DMS153 (cell line): Measurements from ENCODE around the gene CTTNBP2.
A peak's percentile ranks its signal among the peaks of the same experiment; 100 is the strongest.

Source experiments
- DNase-seq: peaks from one replicate; lab custom pipeline; 2025; lab: John Stamatoyannopoulos, UW

CTTNBP2 gene

DNA sequence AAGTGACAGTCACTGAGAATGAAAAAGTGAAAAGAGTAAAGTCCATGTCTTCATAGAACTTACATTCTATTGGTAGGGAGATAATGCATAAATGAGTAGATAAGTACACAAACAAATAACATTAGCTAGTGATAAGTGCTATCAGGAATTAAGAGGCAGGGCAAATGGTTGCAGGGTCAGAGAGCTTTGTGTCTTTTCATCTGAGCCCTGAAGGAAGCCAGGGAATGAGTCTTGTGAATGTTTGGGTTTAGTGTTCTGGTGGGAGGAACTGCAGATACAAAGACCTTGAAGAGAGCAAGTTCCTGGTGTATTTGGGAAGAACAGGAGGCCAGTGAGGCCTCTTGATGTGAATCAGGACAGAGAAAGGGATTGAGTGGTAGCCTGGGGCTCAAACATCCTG, 183.8 kb downstream of the CTTNBP2 start:
- DNase-seq, result no peak

DNA sequence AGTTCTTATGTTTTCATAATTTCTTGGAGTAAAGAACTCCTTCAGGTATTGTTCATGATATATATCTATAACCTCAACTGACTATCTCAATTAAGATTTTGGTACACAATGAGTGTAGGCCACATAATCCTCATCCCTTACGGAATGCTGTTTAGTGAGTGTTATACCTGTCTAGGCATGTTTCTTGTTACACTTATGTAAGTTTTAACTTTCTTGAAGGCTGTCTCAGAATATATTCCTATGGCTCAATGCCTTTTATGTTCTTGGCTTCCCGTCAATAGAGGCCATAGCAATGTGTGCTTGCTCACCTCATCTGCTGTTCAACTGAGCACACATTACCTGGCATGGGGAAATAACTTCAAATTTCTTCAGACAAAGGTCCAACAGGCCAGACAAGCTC, 185.1 kb downstream of the CTTNBP2 start:
- DNase-seq, result no peak

DNA sequence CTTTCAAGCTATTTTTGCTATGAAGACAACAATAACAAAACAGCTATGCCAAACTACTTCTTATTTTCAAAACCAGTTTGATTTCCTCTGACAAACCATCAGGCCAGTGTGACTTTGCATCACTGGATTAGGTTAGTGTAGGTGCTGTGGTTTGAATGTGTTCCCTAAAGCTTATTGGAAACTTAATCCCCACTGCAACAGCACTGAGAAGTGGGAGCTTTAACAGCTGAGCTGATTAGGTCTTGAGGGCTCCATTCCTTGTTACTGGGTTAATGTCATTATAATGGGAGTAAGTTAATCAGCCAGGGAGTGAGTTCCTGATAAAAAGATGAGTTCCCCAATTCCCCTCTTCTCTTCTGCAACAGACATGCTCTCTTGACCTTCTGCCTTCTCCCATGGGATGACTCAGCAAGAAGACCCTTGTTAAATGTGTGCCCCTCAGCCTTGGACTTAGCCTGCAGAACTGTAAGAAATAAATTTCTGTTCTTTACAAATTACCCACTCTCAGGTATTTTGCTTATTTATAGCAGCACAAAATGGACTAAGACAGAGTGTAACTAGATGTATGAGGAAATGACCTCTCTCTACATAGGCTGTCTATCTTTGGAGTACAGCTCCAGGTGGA, 186.8 kb downstream of the CTTNBP2 start:
- DNase-seq, result no peak

DNA sequence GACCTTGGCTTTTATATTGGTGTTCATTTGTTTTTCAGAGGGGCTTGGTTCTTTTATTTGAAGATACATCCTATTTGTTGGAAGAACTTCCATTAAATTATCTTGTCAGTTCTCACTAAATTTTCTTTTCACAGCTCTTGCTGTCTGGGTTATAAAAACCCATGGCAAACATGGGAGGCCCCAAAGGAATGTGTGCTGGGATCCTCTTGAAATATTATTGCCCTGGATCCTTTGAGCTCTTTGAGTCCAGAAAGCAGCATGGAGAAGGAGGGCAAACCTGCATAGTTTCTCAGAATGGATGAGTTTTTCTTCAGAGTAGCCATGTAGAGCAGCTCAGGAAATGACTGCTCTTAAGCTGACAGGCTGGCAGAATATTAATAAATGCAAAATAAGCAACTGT, 187.4 kb downstream of the CTTNBP2 start:
- no peak for DNase-seq

DNA sequence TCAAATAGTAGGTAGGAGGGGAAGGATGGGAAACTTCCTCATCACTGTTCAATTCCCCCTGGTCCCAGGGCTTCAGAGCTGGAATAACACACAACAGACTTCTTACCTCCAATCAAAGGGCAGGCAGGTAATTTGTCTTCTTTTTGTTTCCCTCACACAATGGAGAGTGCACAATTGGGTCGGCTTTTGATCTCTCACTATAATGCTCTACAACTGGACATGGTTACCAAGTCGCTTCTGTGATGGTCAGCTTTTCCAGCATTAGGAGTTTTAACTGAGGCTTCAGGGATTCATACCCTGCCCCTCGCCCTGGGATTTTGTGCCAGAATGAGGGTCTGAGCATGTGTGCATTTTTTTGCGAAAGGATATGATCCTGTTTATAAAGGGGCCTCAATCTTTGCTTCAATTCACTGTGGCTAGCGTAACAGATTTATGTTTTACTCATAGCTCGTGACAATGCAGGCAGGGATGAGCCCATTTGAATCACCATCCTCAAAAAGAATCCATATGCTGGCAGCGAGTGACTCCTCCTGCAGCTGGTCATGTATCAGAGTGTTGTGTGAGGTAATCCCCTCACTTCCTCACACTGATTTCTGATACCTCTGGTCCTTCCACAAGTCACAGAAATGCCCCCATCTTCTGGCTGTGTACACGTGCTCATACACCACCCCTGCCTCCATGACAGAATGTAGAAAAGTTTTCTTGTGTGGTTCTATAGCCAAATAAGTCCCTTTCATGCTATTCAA, 189.6 kb downstream of the CTTNBP2 start:
- no peak for DNase-seq

DNA sequence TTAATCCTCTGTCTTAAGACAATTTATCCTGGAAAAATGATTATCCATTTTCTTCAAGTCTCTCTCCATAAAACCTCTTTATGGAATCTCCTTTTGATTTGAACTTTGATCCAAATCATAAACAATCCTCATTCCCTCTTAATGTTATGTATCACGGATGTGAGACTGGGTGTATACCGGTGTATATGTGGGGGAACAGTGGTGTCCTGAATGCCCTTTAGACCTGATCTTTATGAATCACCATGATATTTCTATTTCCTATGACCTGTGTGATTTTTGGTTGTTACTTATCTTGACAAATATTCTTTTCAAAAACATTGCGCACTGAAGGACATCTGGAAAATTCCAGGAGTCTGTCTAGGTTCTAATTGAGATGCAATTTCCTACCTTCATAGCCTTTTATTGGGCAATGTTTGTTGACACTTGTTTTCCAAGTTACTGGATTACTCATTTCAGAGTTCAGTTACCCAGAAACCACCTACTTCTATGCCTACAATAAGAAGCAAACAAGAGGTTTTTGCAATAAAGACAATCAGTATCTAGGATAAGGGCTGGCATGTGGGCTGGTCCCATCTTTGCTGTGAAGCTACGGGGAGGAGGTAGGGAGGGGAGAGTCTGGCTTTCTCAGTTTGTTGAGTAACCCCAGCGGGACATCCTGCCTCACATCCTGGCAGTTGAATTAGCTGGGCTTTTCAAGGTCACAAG, 190.4 kb downstream of the CTTNBP2 start:
- DNase-seq, result no peak

DNA sequence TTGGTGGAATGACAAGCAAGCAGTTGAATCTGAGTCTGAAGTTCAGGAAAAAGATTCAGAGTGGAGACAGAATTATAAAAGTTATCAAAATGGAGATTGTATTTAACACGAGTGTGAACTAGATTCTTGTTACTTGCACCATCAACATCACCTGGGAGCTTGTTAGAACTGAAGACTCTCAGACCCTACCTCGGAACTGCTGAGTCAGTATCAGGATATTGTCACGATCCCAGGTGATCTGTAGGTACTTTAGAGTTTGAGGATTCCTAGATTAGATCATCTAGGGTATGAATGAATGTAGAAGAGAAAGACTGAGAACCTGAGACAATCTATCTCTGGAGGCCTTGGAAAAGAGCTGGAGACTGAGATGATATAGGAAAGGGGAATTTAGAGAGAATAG, 194.1 kb downstream of the CTTNBP2 start:
- DNase-seq, result no peak

DNA sequence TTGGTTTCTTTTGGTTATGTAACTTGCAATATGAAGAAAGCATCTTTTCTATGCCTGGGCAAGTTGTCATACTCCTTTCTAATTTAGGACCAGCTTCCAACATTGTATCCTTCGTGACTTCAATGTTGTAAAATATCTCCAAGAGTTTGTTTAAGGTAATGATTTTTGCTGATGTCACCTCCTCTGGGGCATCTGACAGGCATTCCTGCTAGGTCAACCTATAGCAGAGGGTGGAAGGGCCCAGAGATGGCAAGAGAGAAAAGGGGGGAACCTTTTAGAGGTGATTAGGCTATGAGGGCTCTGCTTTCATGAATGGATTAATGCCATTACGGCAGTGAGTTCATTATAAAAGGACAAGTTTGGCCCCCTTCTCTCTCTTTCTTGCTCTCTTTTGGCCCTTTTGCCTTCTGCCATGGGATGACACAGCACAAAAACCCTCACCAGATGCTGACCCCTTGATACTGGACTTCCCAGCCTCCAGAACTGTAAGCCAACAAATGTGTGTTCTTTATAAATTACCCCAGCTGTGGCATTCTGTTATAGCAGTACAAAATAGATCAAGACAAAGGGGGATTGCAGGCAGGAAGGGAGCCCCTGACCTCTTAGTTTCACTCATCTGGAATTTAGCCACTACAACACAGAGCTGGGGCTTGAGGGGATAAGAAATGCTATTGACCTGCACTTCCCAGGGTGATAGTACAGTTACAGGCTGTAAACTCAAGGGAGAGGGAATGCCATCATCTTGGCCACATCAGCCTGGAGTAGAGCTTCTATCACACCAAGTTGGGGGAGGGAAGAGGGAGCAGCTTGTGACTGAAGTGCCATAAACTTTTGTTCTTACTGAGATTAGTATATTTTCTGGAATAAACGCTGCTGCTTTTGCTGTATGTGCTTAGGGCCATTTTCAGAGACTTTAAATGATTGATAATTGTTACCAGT, 197.5 kb downstream of the CTTNBP2 start:
- no peak for DNase-seq

DNA sequence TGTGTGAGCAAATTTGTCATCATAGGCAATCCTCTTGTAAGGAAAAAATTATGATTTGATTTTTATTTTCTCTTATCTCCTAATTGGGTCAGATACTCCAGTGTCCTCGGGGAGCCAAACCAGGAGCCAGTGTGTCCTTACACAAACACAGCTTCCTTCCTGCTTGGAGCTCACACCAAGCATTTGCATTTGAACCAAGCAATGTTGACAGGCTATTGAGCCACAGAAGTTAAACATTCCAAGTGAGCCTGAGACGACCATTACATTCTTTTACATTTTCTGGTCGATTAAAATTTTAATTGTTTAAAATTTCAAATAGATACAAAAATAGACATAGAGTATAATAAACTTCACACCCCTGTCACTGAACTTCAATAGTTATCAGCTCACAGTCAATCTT, 198.6 kb downstream of the CTTNBP2 start:
- DNase-seq, result no peak

DNA sequence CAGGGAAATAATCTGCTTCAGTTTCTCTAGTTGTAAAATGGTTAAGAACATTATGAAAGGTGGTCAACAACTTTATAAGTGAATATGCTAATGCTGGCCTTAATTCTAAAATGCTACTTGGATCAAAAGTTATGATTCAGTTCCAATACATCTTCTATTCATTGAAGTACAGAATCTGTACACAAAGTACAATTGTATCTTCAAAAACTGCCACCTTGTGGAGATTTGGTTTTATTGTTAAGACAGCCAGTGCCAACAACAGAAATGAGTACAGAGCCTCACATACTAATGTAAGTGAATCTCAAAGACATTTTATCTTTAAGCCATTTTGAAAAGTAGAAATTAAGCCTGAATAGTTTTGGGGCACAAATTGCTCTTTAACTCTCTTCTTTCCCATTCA, 199.4 kb downstream of the CTTNBP2 start:
- DNase-seq, result peak; percentile 67

DNA sequence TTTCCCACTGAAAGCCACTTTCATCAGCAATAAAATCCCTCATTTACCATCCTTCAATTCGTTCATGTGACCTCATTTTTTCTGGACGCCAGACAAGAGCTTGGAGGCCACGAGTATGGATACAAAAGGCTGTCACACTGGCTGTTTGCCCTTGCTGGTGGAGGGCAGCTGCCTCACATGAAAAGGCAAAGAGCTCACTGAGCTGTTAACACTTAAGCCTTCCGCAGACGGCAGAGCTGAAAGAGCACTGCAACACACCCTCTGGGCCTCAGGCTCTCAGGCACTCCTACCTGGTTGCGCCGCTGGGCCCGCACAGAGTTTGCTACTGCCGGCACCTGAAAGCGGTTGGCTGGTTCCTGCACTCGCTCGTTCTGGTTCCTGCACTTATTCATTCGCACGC, 199.9 kb downstream of the CTTNBP2 start:
- peak; percentile 97 for DNase-seq

DNA sequence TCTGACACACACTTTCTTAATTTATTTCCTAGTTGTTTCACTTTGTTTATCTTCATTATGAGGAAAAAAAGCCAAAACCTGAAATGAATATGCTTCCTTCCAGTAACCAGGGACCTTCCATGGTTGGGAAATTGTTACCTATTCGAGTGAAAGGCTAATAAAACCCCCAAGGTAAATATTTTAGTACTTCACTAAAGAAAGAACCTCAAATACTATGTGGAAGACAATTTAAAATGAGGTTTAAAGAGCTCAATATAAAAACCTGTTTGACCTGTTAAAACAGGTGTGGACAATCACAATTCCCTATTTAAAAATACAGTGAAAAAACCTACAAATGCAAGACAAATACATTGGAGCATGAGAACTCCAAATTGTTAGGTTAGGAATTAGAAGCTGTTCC, 200.8 kb downstream of the CTTNBP2 start:
- DNase-seq, result peak; percentile 89

DNA sequence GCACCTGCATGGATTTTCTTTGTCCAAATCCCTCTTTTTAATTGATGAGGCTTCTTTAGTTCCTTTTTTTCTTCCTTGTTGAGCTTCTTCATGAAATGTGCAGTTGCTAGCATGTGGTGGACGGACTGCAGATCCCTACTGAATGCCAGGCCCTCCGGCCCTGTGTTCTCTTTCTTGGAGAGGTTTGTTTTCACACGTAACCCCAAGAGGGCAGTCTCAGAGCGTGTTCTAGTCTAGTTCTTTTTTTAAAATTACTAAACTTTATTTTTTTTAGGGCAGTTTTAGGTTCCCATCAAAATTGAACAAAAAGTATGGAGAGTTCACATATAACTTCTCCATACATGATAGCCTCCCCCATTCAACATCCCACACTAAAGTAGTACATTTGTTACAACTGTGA, 203.4 kb downstream of the CTTNBP2 start:
- DNase-seq, result no peak

DNA sequence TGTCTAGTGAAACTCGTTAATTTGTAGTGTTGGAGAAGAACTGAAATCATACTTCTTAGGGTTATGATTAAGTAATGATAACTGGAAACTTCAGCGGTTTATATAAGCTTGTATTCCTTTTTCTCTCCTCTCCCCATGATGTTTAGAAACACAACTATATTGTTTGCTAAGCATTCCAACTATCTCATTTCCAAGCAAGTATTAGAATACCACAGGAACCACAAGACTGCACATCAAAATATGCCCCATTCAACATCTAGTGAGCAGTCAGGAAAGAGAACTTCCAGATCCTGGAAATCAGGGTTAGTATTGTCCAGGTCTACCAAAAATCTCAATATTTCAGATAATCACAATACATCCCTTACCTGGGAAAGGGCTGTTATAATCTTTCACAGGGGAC, 205.8 kb downstream of the CTTNBP2 start:
- no peak for DNase-seq

DNA sequence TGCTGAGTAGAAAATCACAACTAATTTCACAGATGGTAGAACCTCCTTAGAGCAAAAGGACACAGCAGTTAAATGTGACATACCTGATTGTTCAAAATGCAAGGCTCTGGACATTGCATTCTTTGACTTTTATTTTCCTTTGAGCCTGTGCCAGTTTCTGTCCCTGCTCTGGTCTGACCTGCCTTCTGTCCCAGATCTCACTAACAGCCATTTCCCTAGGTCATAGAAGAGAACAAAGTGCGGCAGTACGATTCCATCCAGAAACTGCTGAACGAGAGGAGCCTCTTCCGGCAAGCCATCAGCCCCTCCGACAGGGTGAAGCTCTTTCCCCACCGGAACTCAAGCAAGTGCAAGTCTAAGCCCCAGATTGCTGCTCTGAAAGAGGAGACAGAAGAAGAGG, 206.6 kb downstream of the CTTNBP2 start:
- DNase-seq, result no peak

DNA sequence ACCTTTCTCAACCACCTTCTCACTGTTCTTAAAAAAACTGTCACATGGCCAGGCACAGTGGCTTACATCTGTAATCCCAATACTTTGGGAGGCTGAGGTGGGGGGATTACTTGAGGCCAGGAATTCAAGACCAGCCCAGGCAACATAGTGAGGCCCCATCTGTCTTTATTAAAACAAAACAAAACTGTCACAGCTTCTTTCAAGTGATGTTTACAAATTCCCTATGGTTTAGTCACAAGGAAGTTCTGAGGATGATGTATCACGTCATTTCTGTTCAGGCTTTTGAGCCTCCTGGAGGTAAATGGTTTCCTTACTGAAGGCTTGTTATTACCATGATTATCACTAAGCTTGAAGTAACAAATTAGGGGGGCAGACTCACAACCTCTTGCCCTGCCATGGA, 207.2 kb downstream of the CTTNBP2 start:
- no peak for DNase-seq

DNA sequence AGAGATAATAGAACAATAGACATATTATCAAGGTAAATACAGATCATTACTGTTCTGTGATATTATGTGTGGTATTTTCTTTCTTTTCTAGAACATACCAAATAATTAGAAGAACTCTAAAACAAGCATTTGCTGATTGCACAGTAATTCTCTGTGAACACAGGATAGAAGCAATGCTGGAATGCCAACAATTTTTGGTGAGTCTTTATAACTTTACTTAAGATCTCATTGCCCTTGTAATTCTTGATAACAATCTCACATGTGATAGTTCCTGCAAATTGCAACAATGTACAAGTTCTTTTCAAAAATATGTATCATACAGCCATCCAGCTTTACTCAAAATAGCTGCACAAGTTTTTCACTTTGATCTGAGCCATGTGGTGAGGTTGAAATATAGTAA, 207.9 kb downstream of the CTTNBP2 start:
- DNase-seq, result no peak

DNA sequence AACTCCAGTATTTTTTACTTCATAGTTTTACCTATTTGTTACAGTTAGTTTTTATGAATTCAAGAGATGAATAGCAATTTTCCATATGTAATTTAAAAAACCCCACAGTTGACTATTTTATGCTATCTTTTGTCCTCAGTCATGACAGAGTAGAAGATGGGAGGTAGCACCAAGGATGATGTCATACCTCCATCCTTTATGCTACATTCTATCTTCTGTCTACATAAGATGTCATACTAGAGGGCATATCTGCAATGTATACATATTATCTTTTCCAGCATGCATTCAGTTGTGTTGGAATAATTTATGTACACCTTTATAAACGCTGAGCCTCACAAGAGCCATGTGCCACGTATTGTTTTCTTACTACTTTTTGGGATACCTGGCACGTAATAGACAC, 209.2 kb downstream of the CTTNBP2 start:
- no peak for DNase-seq

DNA sequence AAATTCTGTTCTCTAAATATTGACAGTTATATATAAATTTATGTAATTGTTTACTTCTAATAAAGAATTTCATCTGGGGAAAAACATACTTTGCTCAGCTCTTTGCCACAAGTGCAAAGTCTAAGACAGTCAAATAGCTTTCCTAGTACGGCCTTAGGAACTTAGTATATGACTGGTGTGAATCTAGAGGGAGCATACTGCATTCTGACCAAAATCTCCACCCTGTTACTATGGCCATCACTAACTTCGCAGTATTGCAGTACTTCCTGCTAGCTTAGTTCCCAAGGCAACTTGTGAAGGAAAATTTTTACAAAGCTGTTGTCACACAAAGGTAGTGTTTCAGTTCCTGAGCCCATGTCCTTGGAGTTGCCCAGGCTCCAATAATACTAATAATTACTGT, 211.9 kb downstream of the CTTNBP2 start:
- DNase-seq, result no peak
